NCI-H82 treated with DMSO at 0.1 percent for 48 hours (cell line): ENCODE measurements around the gene NOD1.

ENCODE experiments used
- DNase-seq: peaks from one replicate; lab custom pipeline; 2025; ENCODE audit not compliant: unreplicated experiment; lab: John Stamatoyannopoulos, UW

Gene NOD1

DNA sequence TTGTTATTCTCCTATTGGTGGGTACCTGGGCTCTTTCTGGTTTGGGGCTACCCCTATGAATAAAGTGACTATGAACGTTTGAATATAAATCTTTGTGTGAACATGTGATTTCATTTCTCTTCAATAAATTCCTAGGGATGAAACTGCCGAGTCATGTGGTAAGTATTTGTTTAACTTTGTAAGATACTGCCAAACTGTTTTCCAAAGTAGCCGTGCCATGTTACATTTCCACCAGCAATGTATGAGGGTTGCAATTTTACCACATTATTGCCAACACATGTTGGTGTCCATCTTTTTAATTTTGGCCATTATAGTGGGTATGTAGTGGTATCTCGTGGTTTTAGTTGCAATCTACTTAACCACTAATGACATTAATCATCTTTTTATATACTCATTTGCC is 99.5 kb downstream of the NOD1 start:
- DNase-seq = no peak

DNA sequence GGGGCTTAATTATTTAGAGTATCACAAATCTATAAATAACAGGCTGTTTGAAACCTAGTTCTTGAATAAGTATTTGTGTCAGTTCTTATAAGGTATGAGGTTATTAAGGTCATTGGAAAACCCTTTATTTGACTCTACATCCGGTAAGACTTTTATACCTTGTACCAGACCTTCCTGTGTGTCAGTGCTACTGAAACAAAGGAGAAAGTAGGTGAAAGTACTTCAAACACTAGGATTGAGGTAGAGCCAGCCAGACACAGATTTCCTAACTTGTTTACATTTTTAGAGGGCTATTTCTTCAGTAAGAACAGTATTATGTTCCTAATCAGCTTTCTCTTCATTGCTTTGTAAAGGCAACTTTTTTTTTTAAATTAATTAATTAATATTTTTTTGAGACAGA is 100.3 kb downstream of the NOD1 start:
- no peak for DNase-seq
